Measurements from ENCODE around the gene NBEA. TPM values are rescaled to one million over a fixed set of nuclear protein-coding genes. Genes with fewer than 3 reads are reported as not detected.

The NBEA gene
- total RNA-seq, 4 donors from 2014 or later = 4.4 to 6.2 (median 5.5) TPM

GRCh38 chr13:35554972-35555623, 613.0 kb downstream of the NBEA start:
- no peak for TF ChIP-seq CTCF (IDR thresholded peaks at IDR 0.05; ENCODE audit: low read depth)

- no peak for TF ChIP-seq CTCF (IDR thresholded peaks at IDR 0.05; ENCODE audit: low read depth)
These were observed 615.4 kb downstream of the NBEA start for GRCh38 chr13:35557475-35557874.

- no peak for TF ChIP-seq CTCF (IDR thresholded peaks at IDR 0.05; ENCODE audit: low read depth)
These were observed 619.5 kb downstream of the NBEA start for GRCh38 chr13:35561540-35561939.

GRCh38 chr13:35565273-35565672, 623.2 kb downstream of the NBEA start:
- no peak for TF ChIP-seq CTCF (IDR thresholded peaks at IDR 0.05; ENCODE audit: low read depth)

GRCh38 chr13:35566340-35566739, 624.3 kb downstream of the NBEA start:
- no peak for TF ChIP-seq CTCF (IDR thresholded peaks at IDR 0.05; ENCODE audit: low read depth)

GRCh38 chr13:35567406-35567980, 625.4 kb downstream of the NBEA start:
- no peak for TF ChIP-seq CTCF (IDR thresholded peaks at IDR 0.05; ENCODE audit: low read depth)

GRCh38 chr13:35573639-35574038, 631.6 kb downstream of the NBEA start:
- no peak for TF ChIP-seq CTCF (IDR thresholded peaks at IDR 0.05; ENCODE audit: low read depth)
